ENCODE data around the gene ACTL6B.

DNA sequence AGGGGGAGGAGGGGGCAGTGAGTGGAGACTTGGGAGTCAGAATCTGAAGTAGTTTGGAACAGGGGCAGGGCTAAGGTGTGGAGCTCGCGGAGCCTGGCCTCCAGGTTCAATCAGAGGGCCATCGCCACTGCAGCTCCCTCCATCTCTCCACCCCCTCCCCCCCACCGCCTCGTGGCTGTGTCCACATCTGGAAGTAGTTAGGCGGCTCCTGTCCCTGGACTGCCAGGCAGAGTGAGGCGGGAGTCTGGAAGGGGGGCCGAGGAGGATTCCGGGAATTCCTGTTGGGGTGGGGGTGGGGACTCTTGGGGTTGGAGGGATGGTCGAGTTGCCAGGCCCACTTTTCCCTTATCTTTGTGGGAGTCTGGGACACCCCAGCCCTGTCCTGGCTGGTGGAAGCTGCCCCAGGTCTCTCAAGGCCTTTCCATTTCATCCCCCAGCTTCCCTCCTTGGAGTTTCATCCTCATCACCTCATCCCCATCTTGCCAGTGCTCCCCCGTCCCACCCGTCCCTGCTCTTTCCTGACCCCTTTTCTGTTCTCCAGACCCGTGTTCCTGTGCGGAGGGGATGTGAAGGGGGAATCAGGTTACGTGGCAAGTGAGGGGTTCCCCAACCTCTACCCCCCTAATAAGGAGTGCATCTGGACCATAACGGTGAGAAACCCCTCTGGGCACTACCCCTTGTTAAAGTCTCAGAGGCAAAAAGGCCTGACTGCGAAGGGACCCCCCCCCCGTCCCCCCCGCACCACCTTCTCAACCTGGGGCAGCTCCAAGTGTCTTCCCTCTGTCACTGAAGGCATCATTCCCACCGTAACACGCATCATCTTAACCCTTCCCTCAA is 53.1 kb downstream of the ACTL6B start:
- TF ChIP-seq, protein P1, sequence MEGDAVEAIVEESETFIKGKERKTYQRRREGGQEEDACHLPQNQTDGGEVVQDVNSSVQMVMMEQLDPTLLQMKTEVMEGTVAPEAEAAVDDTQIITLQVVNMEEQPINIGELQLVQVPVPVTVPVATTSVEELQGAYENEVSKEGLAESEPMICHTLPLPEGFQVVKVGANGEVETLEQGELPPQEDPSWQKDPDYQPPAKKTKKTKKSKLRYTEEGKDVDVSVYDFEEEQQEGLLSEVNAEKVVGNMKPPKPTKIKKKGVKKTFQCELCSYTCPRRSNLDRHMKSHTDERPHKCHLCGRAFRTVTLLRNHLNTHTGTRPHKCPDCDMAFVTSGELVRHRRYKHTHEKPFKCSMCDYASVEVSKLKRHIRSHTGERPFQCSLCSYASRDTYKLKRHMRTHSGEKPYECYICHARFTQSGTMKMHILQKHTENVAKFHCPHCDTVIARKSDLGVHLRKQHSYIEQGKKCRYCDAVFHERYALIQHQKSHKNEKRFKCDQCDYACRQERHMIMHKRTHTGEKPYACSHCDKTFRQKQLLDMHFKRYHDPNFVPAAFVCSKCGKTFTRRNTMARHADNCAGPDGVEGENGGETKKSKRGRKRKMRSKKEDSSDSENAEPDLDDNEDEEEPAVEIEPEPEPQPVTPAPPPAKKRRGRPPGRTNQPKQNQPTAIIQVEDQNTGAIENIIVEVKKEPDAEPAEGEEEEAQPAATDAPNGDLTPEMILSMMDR (conservative IDR thresholded peaks at IDR 0.05), result no peak
- TF ChIP-seq EZH2 (IDR thresholded peaks at IDR 0.05; ENCODE audit: low read depth), result no peak

Measured in PC-9 (cell line).